Measurements from ENCODE around the gene TMEM50B. TPM values are rescaled to one million over a fixed set of nuclear protein-coding genes. Genes with fewer than 3 reads are reported as not detected.

The TMEM50B gene
- total RNA-seq, 2 donors from 2014 or later, result 51.4 to 79.9 TPM

DNA sequence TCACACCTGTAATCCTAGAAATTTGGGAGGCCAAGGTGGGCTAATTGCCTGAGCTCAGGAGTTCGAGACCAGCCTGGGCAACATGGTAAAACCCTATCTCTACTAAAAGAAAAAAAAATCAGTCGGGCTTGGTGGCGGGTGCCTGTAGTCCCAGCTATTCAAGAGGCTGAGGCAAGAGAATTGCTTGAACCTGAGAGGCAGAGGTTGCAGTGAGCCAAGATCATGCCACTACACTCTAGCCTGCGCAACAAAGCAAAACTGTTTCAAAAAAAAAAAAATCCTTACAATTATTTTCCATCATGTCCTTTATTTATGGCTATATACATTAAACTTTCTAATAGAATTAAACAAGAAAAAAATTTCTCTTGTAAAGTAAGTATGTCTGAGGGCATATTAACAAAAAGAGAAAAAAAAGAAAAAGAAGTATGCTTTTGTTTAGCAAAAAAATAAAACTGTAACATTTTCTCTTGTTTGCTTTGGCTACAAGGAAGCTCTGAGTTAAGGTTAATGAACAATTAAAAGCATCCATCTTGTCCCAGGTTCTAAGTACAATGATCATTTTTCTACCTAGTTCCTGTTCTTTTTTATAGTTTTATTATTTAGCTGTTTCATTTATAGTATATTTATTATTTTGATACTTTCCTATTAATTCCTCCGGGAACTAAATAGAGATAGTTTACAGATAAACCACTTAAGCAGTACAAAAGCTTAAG, 18.1 kb downstream of the TMEM50B start:
- H3K4me1 ChIP-seq (ENCODE audit: control insufficient read depth in 1 of 2, low read depth in 2 of 2), result no peaks in the 10 kb centered on the region
- no peaks in the 10 kb centered on the region for H3K9me3 ChIP-seq
- no peak for DNase-seq (ENCODE audit: low spot score)
- H3K4me3 ChIP-seq, result no peak overlapping the region
- no peak for ATAC-seq (ENCODE audit: insufficient number of reproducible peaks, low FRiP score, low read depth)
- H3K27me3 ChIP-seq (replicated peaks; ENCODE audit: insufficient read depth), result no peaks in the 10 kb centered on the region
- peaks cover 18% of the 10 kb centered on the region for H3K36me3 ChIP-seq
- TF ChIP-seq, protein P1, sequence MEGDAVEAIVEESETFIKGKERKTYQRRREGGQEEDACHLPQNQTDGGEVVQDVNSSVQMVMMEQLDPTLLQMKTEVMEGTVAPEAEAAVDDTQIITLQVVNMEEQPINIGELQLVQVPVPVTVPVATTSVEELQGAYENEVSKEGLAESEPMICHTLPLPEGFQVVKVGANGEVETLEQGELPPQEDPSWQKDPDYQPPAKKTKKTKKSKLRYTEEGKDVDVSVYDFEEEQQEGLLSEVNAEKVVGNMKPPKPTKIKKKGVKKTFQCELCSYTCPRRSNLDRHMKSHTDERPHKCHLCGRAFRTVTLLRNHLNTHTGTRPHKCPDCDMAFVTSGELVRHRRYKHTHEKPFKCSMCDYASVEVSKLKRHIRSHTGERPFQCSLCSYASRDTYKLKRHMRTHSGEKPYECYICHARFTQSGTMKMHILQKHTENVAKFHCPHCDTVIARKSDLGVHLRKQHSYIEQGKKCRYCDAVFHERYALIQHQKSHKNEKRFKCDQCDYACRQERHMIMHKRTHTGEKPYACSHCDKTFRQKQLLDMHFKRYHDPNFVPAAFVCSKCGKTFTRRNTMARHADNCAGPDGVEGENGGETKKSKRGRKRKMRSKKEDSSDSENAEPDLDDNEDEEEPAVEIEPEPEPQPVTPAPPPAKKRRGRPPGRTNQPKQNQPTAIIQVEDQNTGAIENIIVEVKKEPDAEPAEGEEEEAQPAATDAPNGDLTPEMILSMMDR (IDR thresholded peaks at IDR 0.05), result no peak
- H3K27ac ChIP-seq, result no peak overlapping the region

DNA sequence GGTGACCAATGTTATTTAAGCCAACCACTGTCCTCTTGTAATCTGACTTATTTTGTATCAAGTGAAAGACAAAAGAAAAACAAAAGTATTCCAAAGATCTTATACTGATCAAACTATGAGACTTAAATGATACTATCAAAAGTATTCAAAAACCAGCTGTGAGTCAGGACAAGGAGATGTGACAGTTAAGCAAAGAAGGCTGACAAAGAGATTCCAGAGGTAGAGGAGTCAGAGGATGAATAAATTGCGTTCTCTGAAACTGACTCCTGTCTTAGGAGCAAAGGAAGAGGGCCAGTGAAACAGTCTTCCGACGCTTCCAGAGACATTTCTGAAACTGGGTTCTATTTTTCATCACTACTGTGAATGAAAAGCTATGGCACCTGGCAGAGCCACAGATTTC, 20.9 kb downstream of the TMEM50B start:
- TF ChIP-seq, protein P1 (IDR thresholded peaks at IDR 0.05), result no peak
- Histone ChIP-seq H3K27ac (no peak overlapping the region), H3K4me3 (no peak overlapping the region), H3K27me3 (replicated peaks; ENCODE audit: insufficient read depth) (no peaks in the 10 kb centered on the region), H3K4me1 (ENCODE audit: control insufficient read depth in 1 of 2, low read depth in 2 of 2) (no peaks in the 10 kb centered on the region), H3K36me3 (peaks cover 18% of the 10 kb centered on the region), H3K9me3 (no peaks in the 10 kb centered on the region)
- no peak for ATAC-seq (ENCODE audit: insufficient number of reproducible peaks, low FRiP score, low read depth)
- DNase-seq (ENCODE audit: low spot score), result no peak

DNA sequence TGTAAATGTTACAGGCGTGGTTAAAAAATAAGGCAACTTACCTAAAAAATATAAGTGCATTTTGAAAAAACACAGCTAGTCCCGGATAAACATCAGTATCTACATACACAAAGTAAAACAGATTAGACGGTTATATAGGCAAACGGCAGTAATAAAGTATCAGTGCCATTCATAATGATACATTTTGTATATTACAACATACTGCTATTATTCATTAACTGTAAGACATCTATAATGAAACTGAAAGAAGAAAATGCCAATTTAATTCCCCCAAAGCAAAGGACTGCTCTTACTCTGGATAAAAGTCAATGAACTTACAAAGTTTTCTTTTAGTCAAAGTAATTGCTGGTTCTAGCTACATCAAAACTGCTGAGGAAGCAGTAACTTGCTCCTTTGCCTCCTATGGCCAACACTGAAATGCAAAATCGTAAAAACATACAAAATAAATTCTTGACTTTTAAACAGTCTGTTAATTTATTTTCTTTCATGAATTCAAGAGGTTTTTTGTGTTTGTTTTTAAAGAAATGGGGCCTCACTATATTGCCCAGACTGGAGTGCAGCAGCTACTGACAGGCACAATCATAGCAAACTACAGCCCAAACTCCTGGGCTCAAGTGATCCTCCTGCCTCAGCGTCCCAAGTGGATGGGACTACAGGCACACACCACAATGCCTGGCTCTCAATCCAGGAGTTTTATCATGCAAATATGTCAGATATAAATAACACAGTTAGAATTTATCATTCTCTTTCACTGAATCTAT, 23.9 kb downstream of the TMEM50B start:
- DNase-seq (ENCODE audit: low spot score) (no peak), ATAC-seq (ENCODE audit: insufficient number of reproducible peaks, low FRiP score, low read depth) (no peak)
- Histone ChIP-seq H3K27ac (no peak overlapping the region), H3K4me1 (ENCODE audit: control insufficient read depth in 1 of 2, low read depth in 2 of 2) (no peaks in the 10 kb centered on the region), H3K4me3 (no peak overlapping the region), H3K9me3 (no peaks in the 10 kb centered on the region), H3K27me3 (replicated peaks; ENCODE audit: insufficient read depth) (no peaks in the 10 kb centered on the region), H3K36me3 (peaks cover 10% of the 10 kb centered on the region)
- TF ChIP-seq, protein P1 (IDR thresholded peaks at IDR 0.05), result no peak

DNA sequence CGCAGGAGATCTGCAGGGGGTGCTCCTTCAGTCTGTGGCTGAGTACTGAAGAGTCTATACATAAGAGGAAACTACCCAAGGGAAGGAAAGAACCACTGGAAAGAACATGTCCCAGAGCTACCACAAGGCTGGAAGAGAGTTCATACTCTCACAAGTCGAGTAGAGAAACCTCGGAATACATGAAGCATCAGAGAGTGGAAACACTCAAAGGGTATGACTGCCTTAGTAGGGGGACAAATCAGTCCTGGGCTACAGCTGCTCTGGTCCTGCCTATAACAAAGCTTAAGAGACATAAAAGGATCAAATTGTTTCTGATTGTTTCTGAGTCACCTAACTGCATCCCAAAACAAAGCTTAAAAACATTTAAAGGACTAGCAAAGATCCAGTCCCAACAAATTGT, 27.4 kb downstream of the TMEM50B start:
- no peak overlapping the region for H3K4me3 ChIP-seq
- no peak for ATAC-seq (ENCODE audit: insufficient number of reproducible peaks, low FRiP score, low read depth)
- H3K36me3 ChIP-seq, result peaks cover 3% of the 10 kb centered on the region

DNA sequence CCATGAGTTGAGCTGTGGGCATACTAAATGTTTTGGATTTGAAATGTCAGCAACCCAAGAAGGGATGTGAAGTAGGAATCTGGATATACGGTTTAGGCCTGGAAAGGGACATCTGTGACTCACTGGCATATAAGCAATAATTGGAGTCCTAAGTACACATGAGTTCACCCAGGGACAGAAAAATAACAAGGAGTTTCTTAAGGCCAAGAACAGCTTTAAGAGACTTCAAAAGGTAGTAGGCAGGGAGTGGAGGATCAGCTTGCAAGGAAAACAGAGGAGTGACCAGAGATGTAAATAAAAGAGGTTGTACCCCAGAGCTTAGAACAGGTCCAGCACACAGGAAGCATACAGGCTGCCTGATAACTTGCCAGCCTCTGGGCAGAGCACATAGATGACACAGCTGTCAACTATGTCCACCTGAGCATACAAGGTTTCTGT, 28.1 kb downstream of the TMEM50B start:
- Histone ChIP-seq H3K27me3 (replicated peaks; ENCODE audit: insufficient read depth) (no peaks in the 10 kb centered on the region), H3K27ac (no peak overlapping the region), H3K4me1 (ENCODE audit: control insufficient read depth in 1 of 2, low read depth in 2 of 2) (no peaks in the 10 kb centered on the region), H3K4me3 (no peak overlapping the region), H3K9me3 (no peaks in the 10 kb centered on the region), H3K36me3 (peaks cover 3% of the 10 kb centered on the region)
- TF ChIP-seq, protein P1 (IDR thresholded peaks at IDR 0.05), result no peak
- DNase-seq (ENCODE audit: low spot score) (no peak), ATAC-seq (ENCODE audit: insufficient number of reproducible peaks, low FRiP score, low read depth) (no peak)

More for the DNA sequence above, 27.4 kb downstream of the TMEM50B start:
- no peaks in the 10 kb centered on the region for H3K9me3 ChIP-seq
- no peak for DNase-seq (ENCODE audit: low spot score)
- H3K27me3 ChIP-seq (replicated peaks; ENCODE audit: insufficient read depth), result no peaks in the 10 kb centered on the region
- H3K27ac ChIP-seq, result no peak overlapping the region
- TF ChIP-seq, protein P1 (IDR thresholded peaks at IDR 0.05), result no peak
- H3K4me1 ChIP-seq (ENCODE audit: control insufficient read depth in 1 of 2, low read depth in 2 of 2), result no peaks in the 10 kb centered on the region
